IPS-18c (cell line): ENCODE measurements around the gene ZEB2.

ENCODE experiments used
- H3K4me3 ChIP-seq: 2 replicates; pipeline ENCODE4 v1.7.0; 2013; ENCODE audit warnings: low read depth, mild to moderate bottlenecking, low read length, moderate library complexity; ENCODE audit not compliant: insufficient read depth
- H3K9me3 ChIP-seq: one replicate; pipeline ENCODE4 v1.6.1; 2013; ENCODE audit warnings: mild to moderate bottlenecking, low read length, moderate library complexity; ENCODE audit not compliant: control insufficient read depth, insufficient read depth

Gene ZEB2

DNA sequence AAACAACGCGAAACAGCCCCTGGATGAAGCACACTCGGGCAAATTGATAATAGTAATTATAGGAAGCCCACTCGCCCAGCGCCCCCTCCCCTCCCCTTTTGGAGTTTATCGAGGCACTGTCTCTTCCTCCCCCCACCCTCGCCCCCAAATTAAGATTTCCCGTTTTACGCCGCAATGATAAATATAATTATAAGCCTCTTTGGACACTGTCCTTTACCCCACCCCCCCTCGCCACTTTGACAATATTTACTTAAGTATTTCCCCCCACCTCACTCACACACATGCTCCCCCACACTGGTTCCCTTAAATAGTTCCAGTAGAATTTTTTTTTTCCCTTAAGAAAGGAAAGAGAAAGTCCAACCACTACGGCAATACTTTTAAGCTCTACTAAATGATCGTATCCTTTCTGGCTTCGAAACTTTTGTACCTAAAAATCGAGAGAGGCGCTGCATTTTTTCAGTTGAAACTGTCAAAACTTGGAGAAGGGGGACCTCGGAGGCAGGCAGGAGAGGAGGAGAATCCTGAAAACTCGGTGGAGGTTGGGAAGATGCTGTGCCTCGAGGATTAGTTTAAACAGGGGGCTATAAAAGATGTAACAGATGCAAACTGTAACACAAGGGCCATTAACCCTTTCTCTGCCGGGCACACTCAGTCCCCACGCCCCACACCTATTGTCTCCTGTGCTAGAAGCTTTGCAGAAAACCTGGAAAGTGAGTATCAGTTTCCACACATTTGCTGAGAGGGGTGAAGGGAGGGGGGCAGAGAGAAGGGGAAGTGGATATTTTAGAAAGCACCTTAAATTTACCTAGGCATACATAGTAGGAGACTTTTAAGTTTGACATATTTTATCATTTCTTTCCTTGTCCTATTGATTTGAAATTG is 1.8 kb downstream of the ZEB2 start:
- Histone ChIP-seq H3K9me3 (no peaks in the 10 kb centered on the region), H3K4me3 (peak overlapping the region; percentile 81)

- no peaks in the 10 kb centered on the region for H3K9me3 ChIP-seq
- H3K4me3 ChIP-seq: peak overlapping the region; percentile 81
Measured at GRCh38 chr2:144516981-144517865, 2.7 kb downstream of the ZEB2 start.

DNA sequence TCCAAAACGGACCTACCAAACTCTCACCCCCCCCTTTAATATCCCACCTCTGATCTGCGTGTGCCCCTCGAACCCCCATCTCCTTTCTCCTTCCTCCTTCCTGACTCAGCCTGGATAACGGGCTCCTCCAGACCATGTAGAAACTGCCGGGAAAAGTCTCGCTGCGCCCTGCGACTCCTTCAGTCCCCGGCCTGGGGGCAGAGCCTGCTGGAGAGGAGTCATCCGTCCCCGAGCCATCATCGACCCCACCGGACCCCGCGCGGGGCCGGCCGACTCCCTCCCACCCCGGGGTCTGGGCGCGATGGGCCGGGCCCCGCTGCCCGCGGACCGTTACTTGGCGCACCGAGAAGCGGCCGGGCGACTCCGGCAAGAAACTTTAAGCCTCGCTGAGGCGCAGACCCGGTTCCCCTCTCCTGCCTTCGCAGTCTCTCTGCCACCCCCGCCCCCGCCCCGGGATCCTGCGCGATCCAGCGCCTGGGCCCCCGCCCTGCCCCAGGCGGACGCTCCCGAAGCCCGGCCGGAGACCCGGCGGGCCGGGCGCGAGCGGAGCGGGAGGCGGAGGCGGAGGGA is 3.4 kb downstream of the ZEB2 start:
- Histone ChIP-seq H3K9me3 (no peaks in the 10 kb centered on the region), H3K4me3 (peak overlapping the region; percentile 81)

DNA sequence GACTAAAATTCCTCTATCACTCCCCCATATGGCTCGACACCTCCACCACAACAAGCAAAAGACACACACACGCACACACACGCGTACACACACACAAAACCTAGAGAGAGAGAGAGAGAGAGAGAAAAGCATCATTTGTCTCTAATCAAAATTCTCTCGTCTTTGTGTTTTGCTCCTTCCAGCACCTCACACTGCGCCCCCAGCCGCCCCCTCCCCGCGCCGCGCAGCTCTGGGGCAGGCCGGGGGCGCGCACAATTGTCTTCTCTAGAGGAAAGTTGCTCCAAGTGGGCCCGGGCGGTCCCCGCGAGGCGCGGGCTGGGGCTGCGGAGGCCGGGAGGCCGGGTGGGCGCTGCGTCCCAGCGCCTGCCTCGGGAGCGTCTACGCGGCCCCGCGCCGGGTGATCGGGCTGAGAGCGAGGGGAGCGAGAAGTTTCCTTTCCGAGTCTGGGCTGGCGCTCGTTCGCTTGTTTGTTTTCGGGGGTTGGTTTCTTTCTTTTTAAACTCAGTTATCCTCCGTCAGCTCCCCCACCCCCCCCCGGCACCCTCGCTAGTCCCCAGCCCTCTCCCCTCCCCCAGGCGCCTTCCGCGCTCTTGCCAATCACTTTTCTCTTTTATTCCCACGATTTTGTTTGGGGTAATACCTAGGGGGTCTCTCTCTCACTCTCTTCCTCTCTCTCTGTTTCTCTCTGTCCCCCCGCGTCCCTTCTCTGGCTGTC is 4.1 kb downstream of the ZEB2 start:
- H3K4me3 ChIP-seq: peak overlapping the region; percentile 81
- H3K9me3 ChIP-seq: no peaks in the 10 kb centered on the region

GRCh38 chr2:144515099-144515695 is 4.7 kb downstream of the ZEB2 start:
- H3K4me3 ChIP-seq: peak overlapping the region; percentile 81; the same call in 1 of the 2 replicates
- no peaks in the 10 kb centered on the region for H3K9me3 ChIP-seq

- no peaks in the 10 kb centered on the region for H3K9me3 ChIP-seq
- H3K4me3 ChIP-seq: no peak overlapping the region; the same call in 1 of the 2 replicates
Measured at GRCh38 chr2:144514616-144515091, 5.3 kb downstream of the ZEB2 start.

- Histone ChIP-seq H3K9me3 (no peaks in the 10 kb centered on the region), H3K4me3 (peak overlapping the region; percentile 37)
Measured at GRCh38 chr2:144513388-144514101, 6.4 kb downstream of the ZEB2 start.

GRCh38 chr2:144512891-144513351 is 7.0 kb downstream of the ZEB2 start:
- no peaks in the 10 kb centered on the region for H3K9me3 ChIP-seq
- H3K4me3 ChIP-seq: peak overlapping the region; percentile 2; the same call in 1 of the 2 replicates

DNA sequence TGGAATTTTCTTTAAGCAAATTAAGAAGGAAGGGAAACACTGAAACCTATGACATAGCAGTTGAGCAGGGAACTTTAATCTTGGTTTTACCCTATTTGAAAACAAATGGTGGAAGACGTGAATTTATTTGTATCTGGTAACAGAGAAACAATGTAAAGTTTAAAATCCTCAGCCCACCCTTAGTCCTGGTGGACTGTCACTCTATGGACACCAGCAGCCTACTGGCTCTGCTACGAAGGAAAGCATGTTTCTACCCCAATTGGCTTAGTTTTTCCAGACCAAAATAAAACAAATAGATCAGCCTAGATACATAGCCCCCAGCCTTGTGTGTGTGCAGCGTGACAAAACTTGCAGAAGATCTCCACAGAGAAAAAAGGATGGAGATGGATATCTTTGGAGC is 7.4 kb downstream of the ZEB2 start:
- Histone ChIP-seq H3K4me3 (no peak overlapping the region), H3K9me3 (no peaks in the 10 kb centered on the region)

DNA sequence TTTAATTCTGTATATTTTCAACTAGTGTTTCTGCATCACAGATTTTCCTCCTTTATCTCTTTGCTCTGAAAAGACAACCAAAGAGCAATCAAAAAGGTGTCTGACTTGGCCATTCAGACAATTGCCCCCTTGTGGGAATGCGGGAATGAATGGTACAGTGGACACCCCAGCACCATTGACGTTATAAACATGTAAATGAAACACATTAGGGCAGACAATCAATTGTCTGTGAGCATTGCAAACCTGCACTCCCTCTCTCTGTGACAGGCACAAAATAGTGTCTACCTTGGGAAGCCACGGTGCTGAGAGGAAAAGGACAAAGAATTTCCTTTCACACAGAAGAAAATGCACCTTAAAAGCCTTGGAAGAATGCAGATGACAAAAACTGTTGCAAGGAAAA is 8.0 kb downstream of the ZEB2 start:
- H3K9me3 ChIP-seq: no peaks in the 10 kb centered on the region
- no peak overlapping the region for H3K4me3 ChIP-seq

GRCh38 chr2:144511226-144511810 is 8.6 kb downstream of the ZEB2 start:
- H3K4me3 ChIP-seq: no peak overlapping the region
- no peaks in the 10 kb centered on the region for H3K9me3 ChIP-seq

DNA sequence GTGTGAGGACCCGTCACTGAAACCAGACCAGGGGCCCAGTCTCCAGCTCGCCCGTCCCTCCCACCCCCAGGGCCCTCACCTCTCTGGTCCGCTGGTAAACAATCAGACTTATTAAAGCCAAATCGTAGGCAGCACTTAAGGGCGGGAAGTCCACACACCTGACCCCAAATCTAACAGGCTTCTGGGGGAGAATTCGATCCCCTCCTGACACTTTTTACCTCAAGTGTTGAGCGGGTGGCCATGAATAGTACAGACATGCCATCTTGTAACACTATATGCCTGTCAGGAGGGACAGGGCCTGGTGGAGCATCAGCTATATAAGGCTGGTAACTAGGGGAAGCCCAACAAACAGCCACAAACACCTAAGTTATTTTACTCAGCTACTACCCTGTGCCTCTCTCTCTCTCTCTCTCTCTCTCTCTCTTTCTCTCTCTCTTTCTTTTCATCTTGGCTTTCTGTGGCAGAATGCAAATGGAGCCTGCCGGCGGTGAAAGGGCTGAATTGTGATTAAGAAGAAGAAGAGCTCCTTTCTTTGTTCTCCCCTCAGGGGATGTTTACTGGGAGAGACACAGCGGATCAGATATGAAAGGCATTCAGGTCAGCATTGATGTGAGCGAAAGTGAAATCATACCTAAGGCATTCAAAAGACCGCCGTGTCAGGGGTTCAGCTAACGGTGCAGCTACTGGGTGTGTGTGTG is 9.5 kb downstream of the ZEB2 start:
- Histone ChIP-seq H3K4me3 (peak overlapping the region; percentile 25), H3K9me3 (no peaks in the 10 kb centered on the region)

- H3K4me3 ChIP-seq: no peak overlapping the region
- H3K9me3 ChIP-seq: no peaks in the 10 kb centered on the region
Measured at GRCh38 chr2:144509879-144510221, 10.1 kb downstream of the ZEB2 start.

DNA sequence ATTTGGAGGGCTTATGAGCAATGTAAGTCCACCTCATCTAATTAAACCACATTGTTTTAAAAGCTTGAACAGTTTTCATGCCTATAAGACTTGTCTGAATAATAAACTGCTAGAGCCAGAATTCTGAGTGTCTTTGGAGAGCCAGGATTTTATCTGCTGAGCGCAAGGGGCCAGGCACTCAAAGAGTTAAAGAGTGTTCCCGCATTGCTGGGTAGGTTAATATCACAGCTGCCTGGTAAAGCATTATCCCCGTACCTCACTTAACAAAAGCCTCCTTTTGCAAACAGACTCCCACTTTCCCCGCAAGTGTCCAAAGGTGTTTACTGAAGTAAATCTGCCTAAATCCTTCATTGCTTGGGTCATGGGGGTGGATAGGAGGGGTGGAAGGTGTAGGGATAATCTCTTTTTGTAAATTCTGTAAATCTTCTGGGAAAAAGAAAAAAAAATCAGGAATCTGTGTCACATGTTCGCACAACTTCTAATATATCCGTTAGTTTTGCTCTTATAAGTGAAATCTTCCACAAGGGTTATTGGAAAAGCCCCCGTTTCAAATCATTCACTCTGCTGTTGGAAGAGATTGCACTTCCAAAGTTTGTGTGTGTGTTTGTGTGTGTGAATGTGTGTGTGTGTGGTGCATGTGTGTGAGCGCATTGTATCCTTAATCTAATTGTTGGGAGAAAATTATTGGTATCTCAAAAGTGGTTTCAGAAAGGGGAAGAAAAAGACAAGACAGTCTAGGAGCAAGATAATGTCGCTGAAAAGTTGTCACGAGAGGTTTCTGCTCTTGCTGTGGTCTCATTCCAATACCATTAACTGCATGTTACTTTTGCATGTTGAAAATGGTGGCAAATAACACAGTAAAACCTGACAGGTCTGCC is 10.7 kb downstream of the ZEB2 start:
- H3K4me3 ChIP-seq: no peak overlapping the region
- no peaks in the 10 kb centered on the region for H3K9me3 ChIP-seq
